GM23338 (cell line): ENCODE measurements around the gene RAB30. TPM values are rescaled to one million over a fixed set of nuclear protein-coding genes. Genes with fewer than 3 reads are reported as not detected.

ENCODE experiments used
- ATAC-seq: fragments of 200-7000 bp; cut with Tn5 transposase; 3 replicates; pipeline ENCODE4 v1.9.1; 2020
- DNase-seq: peaks from one replicate; pipeline ENCODE4 v3.0.0-alpha.2; 2015; ENCODE audit warnings: low spot score
- H2AFZ ChIP-seq: fragments of 200-600 bp; sonication (generic); 2 replicates; pipeline ENCODE4 v1.8.0; 2016; ENCODE audit warnings: antibody characterized with exemption, mild to moderate bottlenecking, moderate library complexity
- H3F3A ChIP-seq: fragments of 200-600 bp; sonication (generic); replicated peaks from 2 replicates; pipeline ENCODE4 v1.8.0; 2017; ENCODE audit warnings: antibody characterized with exemption, mixed run types, low read depth
- H3K27ac ChIP-seq: fragments of 200-600 bp; sonication (generic); 2 replicates; pipeline ENCODE4 v1.6.1; 2016; ENCODE audit warnings: low read depth
- H3K27me3 ChIP-seq: fragments of 200-600 bp; sonication (generic); 2 replicates; pipeline ENCODE4 v1.8.0; 2016; ENCODE audit warnings: mild to moderate bottlenecking, mixed run types, moderate library complexity; ENCODE audit not compliant: insufficient read depth
- H3K36me3 ChIP-seq: fragments of 200-600 bp; sonication (generic); 2 replicates; pipeline ENCODE4 v1.8.0; 2016; ENCODE audit warnings: mild to moderate bottlenecking; ENCODE audit not compliant: insufficient read depth
- H3K4me1 ChIP-seq: fragments of 200-600 bp; sonication (generic); 2 replicates; pipeline ENCODE4 v1.8.0; 2016; ENCODE audit warnings: mild to moderate bottlenecking, moderate library complexity; ENCODE audit not compliant: insufficient read depth
- H3K4me2 ChIP-seq: fragments of 200-600 bp; sonication (generic); 2 replicates; pipeline ENCODE4 v1.7.1; 2017; ENCODE audit warnings: mixed run types
- H3K4me3 ChIP-seq: fragments of 200-600 bp; sonication (generic); 2 replicates; pipeline ENCODE4 v1.6.1; 2016; ENCODE audit warnings: mixed run types
- H3K79me2 ChIP-seq: fragments of 200-600 bp; sonication (generic); replicated peaks from 2 replicates; pipeline ENCODE4 v1.8.0; 2017; ENCODE audit warnings: mild to moderate bottlenecking; ENCODE audit not compliant: insufficient read depth
- H3K9me2 ChIP-seq: fragments of 200-600 bp; sonication (generic); 2 replicates; pipeline ENCODE4 v1.8.0; 2017; ENCODE audit not compliant: insufficient read depth
- H4K20me1 ChIP-seq: fragments of 200-600 bp; sonication (generic); replicated peaks from 2 replicates; pipeline ENCODE4 v1.8.0; 2017; ENCODE audit warnings: mild to moderate bottlenecking; ENCODE audit not compliant: insufficient read depth
- H3K27ac Mint-ChIP-seq: 2 replicates; pipeline ENCODE4 v1.8.0; 2020; ENCODE audit warnings: inconsistent platforms, mild to moderate bottlenecking, moderate library complexity, mixed read lengths
- H3K27me3 Mint-ChIP-seq: 3 replicates; pipeline ENCODE4 v1.8.0; 2022; ENCODE audit warnings: low read depth, mild to moderate bottlenecking, moderate library complexity, mixed read lengths, inconsistent platforms; ENCODE audit not compliant: insufficient read depth, poor library complexity
- H3K36me3 Mint-ChIP-seq: 3 replicates; pipeline ENCODE4 v1.8.0; 2021; ENCODE audit warnings: low read depth, mild to moderate bottlenecking, inconsistent platforms, moderate library complexity, mixed read lengths
- H3K4me1 Mint-ChIP-seq: 3 replicates; pipeline ENCODE4 v1.8.0; 2020; ENCODE audit warnings: mild to moderate bottlenecking, inconsistent platforms, mixed read lengths
- H3K4me3 Mint-ChIP-seq: 3 replicates; pipeline ENCODE4 v1.8.0; 2021; ENCODE audit warnings: moderate library complexity, mild to moderate bottlenecking, inconsistent platforms, mixed read lengths
- H3K9me3 Mint-ChIP-seq: 3 replicates; pipeline ENCODE4 v1.8.0; 2020; ENCODE audit warnings: moderate library complexity, mild to moderate bottlenecking, inconsistent platforms, mixed read lengths
- CREB1 ChIP-seq: fragments of 250-450 bp; sonication (Bioruptor Pico); IDR thresholded peaks from 2 replicates; pipeline ENCODE4 v1.5.0; 2020; ENCODE audit warnings: low read depth, mild to moderate bottlenecking, moderate library complexity
- EZH2 ChIP-seq: fragments of 200-600 bp; sonication (generic); IDR thresholded peaks from one replicate; pipeline ENCODE4 v1.8.0; 2017; ENCODE audit warnings: antibody characterized with exemption, mild to moderate bottlenecking, low read depth; ENCODE audit not compliant: unreplicated experiment
- EZH2phosphoT487 ChIP-seq: fragments of 200-600 bp; sonication (generic); IDR thresholded peaks from one replicate; pipeline ENCODE4 v1.8.1; 2018; ENCODE audit warnings: antibody characterized with exemption; ENCODE audit not compliant: unreplicated experiment
- JUNB ChIP-seq: IDR thresholded peaks from one replicate; pipeline ENCODE4 v1.6.1; 2016; ENCODE audit warnings: antibody characterized with exemption; ENCODE audit not compliant: unreplicated experiment
- NANOG ChIP-seq: IDR thresholded peaks from 2 replicates; pipeline ENCODE4 v1.6.1; 2016; ENCODE audit warnings: antibody characterized with exemption, borderline replicate concordance
- POLR2AphosphoS5 ChIP-seq: IDR thresholded peaks from 2 replicates; pipeline ENCODE4 v1.6.1; 2016; ENCODE audit warnings: antibody characterized with exemption, low read depth
- REST ChIP-seq: IDR thresholded peaks from one replicate; pipeline ENCODE4 v1.6.1; 2018; ENCODE audit warnings: antibody characterized with exemption; ENCODE audit not compliant: unreplicated experiment
- STAT1 ChIP-seq: IDR thresholded peaks from one replicate; pipeline ENCODE4 v1.6.1; 2016; ENCODE audit warnings: antibody characterized with exemption; ENCODE audit not compliant: unreplicated experiment
- ZNF114 ChIP-seq: fragments of 250-450 bp; sonication (Bioruptor Pico); IDR thresholded peaks from 2 replicates; pipeline ENCODE4 v1.5.0; 2020; ENCODE audit warnings: mild to moderate bottlenecking, moderate library complexity
- ZNF331 ChIP-seq: fragments of 250-450 bp; sonication (Bioruptor Pico); IDR thresholded peaks from 2 replicates; pipeline ENCODE4 v1.5.0; 2020; ENCODE audit warnings: low read depth, mild to moderate bottlenecking, moderate library complexity
- polyA plus RNA-seq: library from polyadenylated mRNA; unstranded; fragments of >200 nt; fragmentation: Nextera tagmentation; extraction: Ambion mirVana; gene quantifications from 2 replicates; pipeline ENCODE4 v1.2.1, GENCODE V29; 2016
- total RNA-seq: library from RNA; depleted of rRNA; stranded (reverse); fragments of >200 nt; shearing (Covaris generic); gene quantifications from 2 replicates; pipeline ENCODE4 v1.2.3, GENCODE V29; 2014
- TF ChIP-seq, protein P1 (sequence below): IDR thresholded peaks from 2 replicates; pipeline ENCODE4 v1.6.1; 2016; ENCODE audit warnings: antibody characterized with exemption
- TF ChIP-seq, protein P2 (sequence below), 2 experiments: fragments of 200-600 bp in 1 of 2; sonication (generic) in 1 of 2; conservative IDR thresholded peaks; 2 replicates each; pipeline versions ENCODE4 v1.5.1 to v1.6.1; 2016 to 2017; ENCODE audit warnings: antibody characterized with exemption in 2 of 2, low read depth in 2 of 2, mild to moderate bottlenecking in 2 of 2, moderate library complexity in 1 of 2
- TF ChIP-seq, protein P3 (sequence below): fragments of 250-450 bp; sonication (Bioruptor Pico); IDR thresholded peaks from 2 replicates; pipeline ENCODE4 v1.5.0; 2020; ENCODE audit warnings: mild to moderate bottlenecking, moderate library complexity

The RAB30 gene
- total and polyA plus RNA-seq, 2 experiments from 2014 or later = 3.3 to 6.6 TPM

- TF ChIP-seq STAT1 = no peak
- no peak for TF ChIP-seq ZNF331 (CRISPR knock-in tag)
- no peak for TF ChIP-seq CREB1 (CRISPR knock-in tag)
- no peak for TF ChIP-seq ZNF114 (CRISPR knock-in tag)
- no peak for TF ChIP-seq POLR2AphosphoS5
- no peak for TF ChIP-seq NANOG
Measured at GRCh38 chr11:83024270-83024854, 47.3 kb downstream of the RAB30 start (continued).

DNA sequence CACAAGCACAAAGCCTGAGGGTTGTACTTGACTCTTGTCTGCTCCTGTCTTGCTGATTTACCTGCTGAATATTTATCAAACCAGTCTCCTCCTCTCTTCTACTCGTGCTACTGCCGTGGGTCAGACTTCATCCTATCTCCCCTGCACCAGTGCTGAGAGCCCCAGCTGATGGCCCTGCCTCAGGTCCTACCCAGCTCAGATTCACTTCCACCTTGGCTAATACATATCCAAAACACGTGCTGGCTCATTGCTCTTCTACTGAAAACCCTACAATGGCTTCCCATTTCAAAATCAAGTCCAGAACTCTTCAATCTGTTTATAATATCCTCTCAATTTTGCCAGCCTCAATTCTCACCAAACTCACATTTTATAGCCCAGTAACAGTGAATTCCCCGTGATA lies 48.3 kb downstream of the RAB30 start:
- no peak overlapping the region for H3K27ac ChIP-seq
- no peak overlapping the region for H3K4me2 ChIP-seq
- Mint-ChIP-seq H3K4me1 (peaks cover 25% of the 10 kb centered on the region), H3K9me3 (peaks cover 3% of the 10 kb centered on the region; the same call in 2 of the 3 replicates), H3K36me3 (no peaks in the 10 kb centered on the region), H3K4me3 (no peak overlapping the region), H3K27ac (no peak overlapping the region), H3K27me3 (no peaks in the 10 kb centered on the region)
- H3K4me3 ChIP-seq = no peak overlapping the region
- H3K79me2 ChIP-seq = peaks cover 12% of the 10 kb centered on the region
- no peaks in the 10 kb centered on the region for H3K36me3 ChIP-seq
- no peak; the same call in 2 of the 3 replicates for ATAC-seq
- H3F3A ChIP-seq = no peaks in the 10 kb centered on the region
- H4K20me1 ChIP-seq = no peaks in the 10 kb centered on the region
- peaks cover 24% of the 10 kb centered on the region for H3K4me1 ChIP-seq
- H3K9me2 ChIP-seq = no peaks in the 10 kb centered on the region
- no peak for DNase-seq
- H2AFZ ChIP-seq = no peak overlapping the region
- no peaks in the 10 kb centered on the region for H3K27me3 ChIP-seq
- TF ChIP-seq STAT1 (no peak), JUNB (no peak), POLR2AphosphoS5 (no peak), ZNF331 (CRISPR knock-in tag) (no peak), REST (no peak), EZH2 (no peak), EZH2phosphoT487 (no peak)
- TF ChIP-seq, protein P1, sequence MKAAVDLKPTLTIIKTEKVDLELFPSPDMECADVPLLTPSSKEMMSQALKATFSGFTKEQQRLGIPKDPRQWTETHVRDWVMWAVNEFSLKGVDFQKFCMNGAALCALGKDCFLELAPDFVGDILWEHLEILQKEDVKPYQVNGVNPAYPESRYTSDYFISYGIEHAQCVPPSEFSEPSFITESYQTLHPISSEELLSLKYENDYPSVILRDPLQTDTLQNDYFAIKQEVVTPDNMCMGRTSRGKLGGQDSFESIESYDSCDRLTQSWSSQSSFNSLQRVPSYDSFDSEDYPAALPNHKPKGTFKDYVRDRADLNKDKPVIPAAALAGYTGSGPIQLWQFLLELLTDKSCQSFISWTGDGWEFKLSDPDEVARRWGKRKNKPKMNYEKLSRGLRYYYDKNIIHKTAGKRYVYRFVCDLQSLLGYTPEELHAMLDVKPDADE = no peak
- TF ChIP-seq, protein P2, sequence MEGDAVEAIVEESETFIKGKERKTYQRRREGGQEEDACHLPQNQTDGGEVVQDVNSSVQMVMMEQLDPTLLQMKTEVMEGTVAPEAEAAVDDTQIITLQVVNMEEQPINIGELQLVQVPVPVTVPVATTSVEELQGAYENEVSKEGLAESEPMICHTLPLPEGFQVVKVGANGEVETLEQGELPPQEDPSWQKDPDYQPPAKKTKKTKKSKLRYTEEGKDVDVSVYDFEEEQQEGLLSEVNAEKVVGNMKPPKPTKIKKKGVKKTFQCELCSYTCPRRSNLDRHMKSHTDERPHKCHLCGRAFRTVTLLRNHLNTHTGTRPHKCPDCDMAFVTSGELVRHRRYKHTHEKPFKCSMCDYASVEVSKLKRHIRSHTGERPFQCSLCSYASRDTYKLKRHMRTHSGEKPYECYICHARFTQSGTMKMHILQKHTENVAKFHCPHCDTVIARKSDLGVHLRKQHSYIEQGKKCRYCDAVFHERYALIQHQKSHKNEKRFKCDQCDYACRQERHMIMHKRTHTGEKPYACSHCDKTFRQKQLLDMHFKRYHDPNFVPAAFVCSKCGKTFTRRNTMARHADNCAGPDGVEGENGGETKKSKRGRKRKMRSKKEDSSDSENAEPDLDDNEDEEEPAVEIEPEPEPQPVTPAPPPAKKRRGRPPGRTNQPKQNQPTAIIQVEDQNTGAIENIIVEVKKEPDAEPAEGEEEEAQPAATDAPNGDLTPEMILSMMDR (conservative IDR thresholded peaks at IDR 0.05; ENCODE audit: low read depth in 2 of 2) = no peak
- TF ChIP-seq, protein P3, sequence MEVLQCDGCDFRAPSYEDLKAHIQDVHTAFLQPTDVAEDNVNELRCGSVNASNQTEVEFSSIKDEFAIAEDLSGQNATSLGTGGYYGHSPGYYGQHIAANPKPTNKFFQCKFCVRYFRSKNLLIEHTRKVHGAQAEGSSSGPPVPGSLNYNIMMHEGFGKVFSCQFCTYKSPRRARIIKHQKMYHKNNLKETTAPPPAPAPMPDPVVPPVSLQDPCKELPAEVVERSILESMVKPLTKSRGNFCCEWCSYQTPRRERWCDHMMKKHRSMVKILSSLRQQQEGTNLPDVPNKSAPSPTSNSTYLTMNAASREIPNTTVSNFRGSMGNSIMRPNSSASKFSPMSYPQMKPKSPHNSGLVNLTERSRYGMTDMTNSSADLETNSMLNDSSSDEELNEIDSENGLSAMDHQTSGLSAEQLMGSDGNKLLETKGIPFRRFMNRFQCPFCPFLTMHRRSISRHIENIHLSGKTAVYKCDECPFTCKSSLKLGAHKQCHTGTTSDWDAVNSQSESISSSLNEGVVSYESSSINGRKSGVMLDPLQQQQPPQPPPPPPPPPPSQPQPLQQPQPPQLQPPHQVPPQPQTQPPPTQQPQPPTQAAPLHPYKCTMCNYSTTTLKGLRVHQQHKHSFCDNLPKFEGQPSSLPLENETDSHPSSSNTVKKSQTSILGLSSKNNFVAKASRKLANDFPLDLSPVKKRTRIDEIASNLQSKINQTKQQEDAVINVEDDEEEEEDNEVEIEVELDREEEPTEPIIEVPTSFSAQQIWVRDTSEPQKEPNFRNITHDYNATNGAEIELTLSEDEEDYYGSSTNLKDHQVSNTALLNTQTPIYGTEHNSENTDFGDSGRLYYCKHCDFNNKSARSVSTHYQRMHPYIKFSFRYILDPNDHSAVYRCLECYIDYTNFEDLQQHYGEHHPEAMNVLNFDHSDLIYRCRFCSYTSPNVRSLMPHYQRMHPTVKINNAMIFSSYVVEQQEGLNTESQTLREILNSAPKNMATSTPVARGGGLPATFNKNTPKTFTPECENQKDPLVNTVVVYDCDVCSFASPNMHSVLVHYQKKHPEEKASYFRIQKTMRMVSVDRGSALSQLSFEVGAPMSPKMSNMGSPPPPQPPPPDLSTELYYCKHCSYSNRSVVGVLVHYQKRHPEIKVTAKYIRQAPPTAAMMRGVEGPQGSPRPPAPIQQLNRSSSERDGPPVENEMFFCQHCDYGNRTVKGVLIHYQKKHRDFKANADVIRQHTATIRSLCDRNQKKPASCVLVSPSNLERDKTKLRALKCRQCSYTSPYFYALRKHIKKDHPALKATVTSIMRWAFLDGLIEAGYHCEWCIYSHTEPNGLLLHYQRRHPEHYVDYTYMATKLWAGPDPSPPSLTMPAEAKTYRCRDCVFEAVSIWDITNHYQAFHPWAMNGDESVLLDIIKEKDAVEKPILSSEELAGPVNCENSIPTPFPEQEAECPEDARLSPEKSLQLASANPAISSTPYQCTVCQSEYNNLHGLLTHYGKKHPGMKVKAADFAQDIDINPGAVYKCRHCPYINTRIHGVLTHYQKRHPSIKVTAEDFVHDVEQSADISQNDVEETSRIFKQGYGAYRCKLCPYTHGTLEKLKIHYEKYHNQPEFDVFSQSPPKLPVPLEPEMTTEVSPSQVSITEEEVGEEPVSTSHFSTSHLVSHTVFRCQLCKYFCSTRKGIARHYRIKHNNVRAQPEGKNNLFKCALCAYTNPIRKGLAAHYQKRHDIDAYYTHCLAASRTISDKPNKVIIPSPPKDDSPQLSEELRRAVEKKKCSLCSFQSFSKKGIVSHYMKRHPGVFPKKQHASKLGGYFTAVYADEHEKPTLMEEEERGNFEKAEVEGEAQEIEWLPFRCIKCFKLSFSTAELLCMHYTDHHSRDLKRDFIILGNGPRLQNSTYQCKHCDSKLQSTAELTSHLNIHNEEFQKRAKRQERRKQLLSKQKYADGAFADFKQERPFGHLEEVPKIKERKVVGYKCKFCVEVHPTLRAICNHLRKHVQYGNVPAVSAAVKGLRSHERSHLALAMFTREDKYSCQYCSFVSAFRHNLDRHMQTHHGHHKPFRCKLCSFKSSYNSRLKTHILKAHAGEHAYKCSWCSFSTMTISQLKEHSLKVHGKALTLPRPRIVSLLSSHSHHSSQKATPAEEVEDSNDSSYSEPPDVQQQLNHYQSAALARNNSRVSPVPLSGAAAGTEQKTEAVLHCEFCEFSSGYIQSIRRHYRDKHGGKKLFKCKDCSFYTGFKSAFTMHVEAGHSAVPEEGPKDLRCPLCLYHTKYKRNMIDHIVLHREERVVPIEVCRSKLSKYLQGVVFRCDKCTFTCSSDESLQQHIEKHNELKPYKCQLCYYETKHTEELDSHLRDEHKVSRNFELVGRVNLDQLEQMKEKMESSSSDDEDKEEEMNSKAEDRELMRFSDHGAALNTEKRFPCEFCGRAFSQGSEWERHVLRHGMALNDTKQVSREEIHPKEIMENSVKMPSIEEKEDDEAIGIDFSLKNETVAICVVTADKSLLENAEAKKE (CRISPR knock-in tag) = no peak
